Measurements from ENCODE around the gene ERC2.

ERC2 gene

DNA sequence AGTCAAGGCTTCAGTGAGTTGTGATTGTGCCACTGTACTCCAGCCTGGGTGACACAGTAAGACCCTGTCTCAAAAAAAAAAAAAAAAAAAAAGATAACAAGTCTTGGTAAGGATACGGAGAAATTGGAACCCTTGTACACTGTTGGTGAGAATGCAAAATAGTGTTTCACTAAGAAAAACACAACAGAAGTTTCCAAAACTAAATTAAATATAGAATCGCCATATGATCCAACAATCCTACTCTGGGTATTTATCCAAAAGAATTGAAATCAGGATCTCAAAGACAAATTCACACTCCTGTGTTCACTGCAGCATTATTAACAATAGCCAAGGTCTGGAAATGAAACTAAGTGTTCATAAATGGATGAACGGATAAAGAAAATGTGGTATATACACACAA lies 149.4 kb downstream of the ERC2 start:
- Mint-ChIP-seq H3K9me3 (no peaks in the 10 kb centered on the region), H3K27ac (no peak overlapping the region), H3K27me3 (no peaks in the 10 kb centered on the region), H3K4me3 (no peak overlapping the region), H3K4me1 (no peaks in the 10 kb centered on the region), H3K36me3 (no peaks in the 10 kb centered on the region)

DNA sequence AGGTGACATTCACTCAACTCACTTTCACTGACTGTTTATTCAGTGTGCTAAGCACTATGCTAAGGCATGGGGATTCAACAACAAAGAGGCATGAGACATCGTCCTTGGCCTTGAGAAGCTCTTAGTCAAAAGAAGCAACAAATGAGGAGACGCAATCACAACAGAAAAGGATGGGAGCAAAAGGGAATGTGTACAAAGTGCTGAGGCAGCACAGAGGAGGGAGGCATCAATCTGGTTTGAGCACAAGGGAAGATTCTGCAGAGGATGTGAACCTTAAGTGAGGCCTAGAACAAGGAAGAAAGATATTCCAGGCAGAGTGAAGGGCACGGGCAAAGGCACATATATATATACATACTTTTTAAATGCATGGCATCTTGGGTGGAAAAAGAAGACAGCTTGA lies 151.3 kb downstream of the ERC2 start:
- Mint-ChIP-seq H3K27ac (no peak overlapping the region), H3K9me3 (no peaks in the 10 kb centered on the region), H3K36me3 (no peaks in the 10 kb centered on the region), H3K4me1 (no peaks in the 10 kb centered on the region), H3K27me3 (peaks cover 2% of the 10 kb centered on the region), H3K4me3 (no peak overlapping the region)

DNA sequence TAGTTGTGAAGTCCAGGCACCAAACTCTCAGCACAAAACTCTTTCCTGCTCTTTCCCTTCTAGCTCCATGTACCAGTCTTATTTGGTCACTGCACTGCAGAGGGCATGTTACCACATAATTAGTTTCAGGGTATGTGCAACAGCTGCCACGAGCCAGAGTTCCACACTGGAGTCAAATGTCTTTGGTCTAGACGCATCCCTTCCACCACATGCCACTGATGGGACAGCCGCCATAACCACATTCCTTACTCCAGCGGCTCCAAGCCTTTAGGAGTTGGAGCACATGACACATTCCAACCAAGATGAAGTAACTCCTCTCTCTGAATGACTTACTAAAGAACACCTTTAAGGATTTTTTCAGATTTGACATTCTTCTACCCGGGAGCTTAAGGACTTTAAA lies 153.4 kb downstream of the ERC2 start:
- Mint-ChIP-seq H3K4me1 (no peaks in the 10 kb centered on the region), H3K27ac (no peak overlapping the region), H3K36me3 (no peaks in the 10 kb centered on the region), H3K9me3 (no peaks in the 10 kb centered on the region), H3K27me3 (peaks cover 2% of the 10 kb centered on the region), H3K4me3 (no peak overlapping the region)

DNA sequence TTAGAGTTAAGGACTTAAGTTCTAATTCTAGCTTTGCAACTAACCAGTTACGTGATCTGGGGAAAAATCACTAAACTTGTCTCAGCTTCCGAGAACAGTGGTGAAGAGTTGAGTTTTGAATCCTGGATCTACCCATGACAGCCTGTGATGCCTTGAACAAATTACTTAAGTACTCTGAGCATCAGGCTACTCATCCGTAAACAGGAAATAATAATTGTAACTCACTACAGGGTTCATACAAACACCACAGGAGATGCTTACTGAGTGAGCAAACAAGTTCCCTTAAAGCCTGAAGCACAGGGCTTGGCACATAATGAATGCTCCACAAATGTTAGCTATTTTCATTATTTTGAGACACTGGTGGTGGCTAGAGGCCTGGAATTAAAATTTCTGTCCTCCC lies 158.8 kb downstream of the ERC2 start:
- Mint-ChIP-seq H3K36me3 (no peaks in the 10 kb centered on the region), H3K27ac (no peak overlapping the region), H3K4me3 (no peak overlapping the region), H3K9me3 (no peaks in the 10 kb centered on the region), H3K4me1 (no peaks in the 10 kb centered on the region), H3K27me3 (peaks cover 3% of the 10 kb centered on the region)

DNA sequence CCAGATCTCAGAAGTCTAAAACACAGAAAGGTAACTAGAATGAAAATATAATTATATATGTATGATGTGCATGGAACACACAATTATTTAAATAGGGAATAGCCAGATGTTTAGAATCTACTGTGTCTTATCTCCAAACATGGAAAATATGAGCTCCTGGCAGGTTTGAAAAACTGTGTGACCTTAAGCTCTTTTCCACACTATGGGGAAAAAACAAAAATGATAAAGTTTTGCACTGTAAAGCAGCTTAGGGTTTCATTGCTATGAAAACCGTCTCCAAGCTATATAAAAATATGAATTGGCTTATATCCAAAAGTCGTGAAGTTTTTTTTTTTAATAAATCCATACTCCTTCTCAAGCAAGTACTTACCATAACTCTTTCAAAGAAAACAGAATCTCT lies 159.8 kb downstream of the ERC2 start:
- H3K36me3 Mint-ChIP-seq = no peaks in the 10 kb centered on the region
- no peak overlapping the region for H3K4me3 Mint-ChIP-seq
- no peaks in the 10 kb centered on the region for H3K4me1 Mint-ChIP-seq
- H3K27me3 Mint-ChIP-seq = peaks cover 3% of the 10 kb centered on the region
- no peaks in the 10 kb centered on the region for H3K9me3 Mint-ChIP-seq
- no peak overlapping the region for H3K27ac Mint-ChIP-seq

DNA sequence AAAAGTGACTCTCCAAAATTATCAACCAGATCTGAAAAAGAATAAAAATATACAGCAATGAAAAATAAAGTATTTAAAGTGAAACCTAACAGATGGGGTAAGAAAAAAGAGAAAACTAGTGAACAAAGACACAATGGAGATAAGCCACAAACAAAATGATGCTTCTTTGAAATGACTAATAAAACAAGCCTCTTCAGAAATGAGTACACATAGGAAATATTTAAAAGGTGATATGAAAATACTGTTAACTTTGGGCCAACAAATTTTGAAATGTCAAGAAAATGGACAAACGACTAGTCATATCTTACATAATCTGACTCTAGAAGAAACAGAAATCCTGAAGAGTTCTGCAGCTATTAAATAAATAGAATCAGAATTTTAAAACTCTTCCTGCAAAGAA lies 164.2 kb downstream of the ERC2 start:
- Mint-ChIP-seq H3K27ac (no peak overlapping the region), H3K9me3 (no peaks in the 10 kb centered on the region), H3K4me3 (no peak overlapping the region), H3K36me3 (no peaks in the 10 kb centered on the region), H3K4me1 (no peaks in the 10 kb centered on the region), H3K27me3 (peaks cover 14% of the 10 kb centered on the region)

DNA sequence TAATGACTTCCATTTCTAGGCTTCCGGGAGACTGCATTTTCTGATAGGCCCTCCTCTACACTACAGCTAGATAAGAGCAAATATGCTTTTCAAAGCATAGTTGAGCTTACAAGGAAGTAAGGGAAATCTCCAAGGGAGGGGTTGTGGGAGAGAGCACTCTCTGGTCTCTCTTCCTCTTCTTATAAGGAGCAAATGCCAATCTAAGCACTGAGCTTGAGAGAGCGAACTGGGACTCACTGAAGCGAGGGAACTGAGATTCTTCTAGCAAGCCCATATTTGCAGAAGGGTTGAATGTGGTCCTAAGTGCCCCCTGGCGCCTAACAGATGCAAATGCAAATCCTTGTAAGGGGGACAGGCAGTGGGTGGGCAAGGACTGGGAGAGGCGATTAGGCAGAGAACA lies 164.8 kb downstream of the ERC2 start:
- H3K36me3 Mint-ChIP-seq = no peaks in the 10 kb centered on the region
- no peak overlapping the region for H3K27ac Mint-ChIP-seq
- H3K9me3 Mint-ChIP-seq = no peaks in the 10 kb centered on the region
- peaks cover 15% of the 10 kb centered on the region for H3K27me3 Mint-ChIP-seq
- no peaks in the 10 kb centered on the region for H3K4me1 Mint-ChIP-seq
- H3K4me3 Mint-ChIP-seq = no peak overlapping the region

DNA sequence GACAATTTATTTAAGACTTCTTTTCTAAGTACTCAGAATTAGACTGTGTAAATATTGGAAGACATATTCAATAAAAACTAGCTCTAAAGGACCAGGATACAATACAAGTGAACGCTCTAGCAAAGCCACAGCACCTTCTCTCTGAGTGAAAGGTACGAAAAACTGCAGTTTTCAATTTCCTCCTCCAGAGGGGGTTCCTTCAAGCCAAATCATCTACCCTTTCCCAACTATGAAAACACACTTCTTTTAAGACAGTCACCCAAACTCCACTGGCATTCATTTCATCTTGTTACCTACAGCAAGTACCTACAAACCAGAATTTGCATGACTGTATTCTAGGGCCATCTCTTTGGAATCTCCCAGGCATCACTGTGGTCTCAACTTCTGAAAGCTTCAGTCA lies 165.8 kb downstream of the ERC2 start:
- Mint-ChIP-seq H3K36me3 (no peaks in the 10 kb centered on the region), H3K4me1 (no peaks in the 10 kb centered on the region), H3K27ac (no peak overlapping the region), H3K4me3 (no peak overlapping the region), H3K27me3 (peaks cover 15% of the 10 kb centered on the region), H3K9me3 (no peaks in the 10 kb centered on the region)

DNA sequence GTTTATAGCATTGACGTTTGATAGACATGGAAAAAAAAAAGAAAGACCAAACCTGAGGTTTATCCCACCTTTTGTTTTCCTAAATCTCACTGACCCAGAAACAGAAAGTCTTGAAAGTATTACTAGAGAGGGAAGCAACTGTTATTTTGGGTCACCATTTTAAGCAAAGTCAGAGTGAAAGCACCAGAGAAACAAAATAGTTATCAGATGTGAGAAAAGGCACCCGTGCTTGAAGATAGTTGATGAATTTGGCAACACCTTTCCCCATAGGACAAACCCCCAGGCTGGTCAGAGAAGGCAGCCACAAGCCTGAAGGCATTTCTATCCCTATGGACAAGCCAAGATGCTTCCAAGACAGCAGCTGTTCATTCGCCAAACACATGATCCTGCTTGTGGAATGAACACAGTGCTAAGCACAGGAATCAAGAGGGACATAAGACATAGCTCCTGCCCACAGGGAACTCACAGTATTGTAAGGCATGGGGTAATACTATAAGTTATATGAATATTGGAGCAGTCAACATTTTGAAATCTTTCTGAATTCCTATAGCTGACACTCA lies 170.9 kb downstream of the ERC2 start:
- Mint-ChIP-seq H3K27ac (no peak overlapping the region), H3K4me3 (no peak overlapping the region), H3K27me3 (peaks cover 20% of the 10 kb centered on the region), H3K9me3 (no peaks in the 10 kb centered on the region), H3K36me3 (no peaks in the 10 kb centered on the region), H3K4me1 (no peaks in the 10 kb centered on the region)

DNA sequence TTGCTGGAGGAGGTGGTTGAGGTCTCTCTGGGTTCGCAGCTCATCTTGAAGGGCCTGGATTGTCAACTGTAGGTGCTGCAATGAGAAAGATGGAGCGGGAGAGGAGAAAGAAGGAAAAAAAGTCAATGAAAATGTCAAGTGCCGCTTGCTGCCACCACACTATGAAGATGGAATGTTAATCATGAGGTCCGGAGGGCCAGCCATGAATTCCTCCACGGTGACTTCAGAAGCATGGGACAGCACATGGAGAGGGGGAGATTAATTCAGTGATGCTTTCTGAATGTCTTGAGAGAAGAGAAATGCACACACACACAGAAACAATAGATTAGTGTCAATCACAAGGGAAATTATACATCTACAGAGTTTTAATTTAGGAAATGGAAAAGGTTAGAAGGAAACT lies 171.9 kb downstream of the ERC2 start:
- Mint-ChIP-seq H3K4me3 (no peak overlapping the region), H3K36me3 (no peaks in the 10 kb centered on the region), H3K9me3 (no peaks in the 10 kb centered on the region), H3K27me3 (peaks cover 15% of the 10 kb centered on the region), H3K4me1 (no peaks in the 10 kb centered on the region), H3K27ac (no peak overlapping the region)

DNA sequence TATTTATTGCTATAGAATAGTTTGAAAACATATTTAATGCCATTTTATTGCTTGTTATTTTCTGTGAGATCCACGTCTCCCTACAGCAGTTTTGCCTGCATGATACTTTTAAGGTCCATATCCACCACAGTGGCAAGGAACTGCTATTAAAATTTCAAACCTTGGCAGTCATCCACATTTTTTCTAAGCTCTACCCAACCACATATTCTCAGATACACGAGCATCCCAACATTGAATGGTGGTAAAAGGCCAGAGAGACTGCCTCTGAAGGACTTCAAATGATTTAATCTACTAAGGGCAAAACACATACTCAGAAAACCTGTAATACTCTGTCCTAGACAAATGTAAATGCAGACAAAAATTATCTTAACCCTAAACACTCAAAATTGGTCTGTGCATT lies 173.1 kb downstream of the ERC2 start:
- H3K27me3 Mint-ChIP-seq = peaks cover 9% of the 10 kb centered on the region
- no peak overlapping the region for H3K27ac Mint-ChIP-seq
- H3K36me3 Mint-ChIP-seq = no peaks in the 10 kb centered on the region
- H3K4me3 Mint-ChIP-seq = no peak overlapping the region
- H3K4me1 Mint-ChIP-seq = no peaks in the 10 kb centered on the region
- H3K9me3 Mint-ChIP-seq = no peaks in the 10 kb centered on the region

DNA sequence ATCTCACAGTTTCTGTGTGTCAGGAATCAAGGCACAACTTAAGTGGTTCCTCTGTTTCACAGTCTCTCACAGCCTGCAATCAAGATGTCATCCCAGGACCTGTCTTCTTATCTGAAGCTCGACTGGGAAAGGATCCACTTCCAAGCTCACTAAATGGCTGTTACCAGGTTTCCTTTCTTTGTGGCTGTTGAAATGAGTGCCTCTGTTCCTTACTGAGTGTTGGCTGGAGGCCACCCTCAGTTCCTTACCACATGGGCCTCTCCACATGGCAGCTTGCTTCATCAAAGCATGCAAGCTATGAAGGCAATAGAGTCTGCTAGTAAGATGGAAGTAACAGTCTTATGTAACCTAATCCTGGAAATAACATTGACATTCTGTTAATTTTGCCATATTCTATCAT lies 174.0 kb downstream of the ERC2 start:
- Mint-ChIP-seq H3K4me1 (no peaks in the 10 kb centered on the region), H3K27ac (no peak overlapping the region), H3K36me3 (no peaks in the 10 kb centered on the region), H3K27me3 (peaks cover 8% of the 10 kb centered on the region), H3K9me3 (no peaks in the 10 kb centered on the region), H3K4me3 (no peak overlapping the region)

DNA sequence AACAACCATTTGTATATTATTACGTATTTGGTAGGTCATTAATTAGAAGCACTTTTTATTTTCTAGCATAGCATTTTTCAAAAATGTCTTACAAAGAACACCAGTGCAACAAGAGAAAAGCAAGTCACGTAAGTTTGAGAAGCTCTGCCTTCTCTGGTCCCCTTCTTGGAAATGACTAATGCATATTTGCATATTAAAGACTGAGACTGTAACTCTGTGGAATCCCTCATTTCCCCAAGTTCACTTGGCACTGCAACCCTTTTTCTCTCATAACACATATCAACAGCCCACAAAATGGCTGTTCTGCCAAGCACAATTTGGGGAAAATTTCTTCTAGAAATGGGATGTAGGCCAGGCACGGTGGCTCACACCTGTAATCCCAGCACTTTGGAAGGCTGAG lies 176.3 kb downstream of the ERC2 start:
- Mint-ChIP-seq H3K4me3 (no peak overlapping the region), H3K36me3 (no peaks in the 10 kb centered on the region), H3K27ac (no peak overlapping the region), H3K4me1 (no peaks in the 10 kb centered on the region), H3K9me3 (no peaks in the 10 kb centered on the region), H3K27me3 (peaks cover 7% of the 10 kb centered on the region)

DNA sequence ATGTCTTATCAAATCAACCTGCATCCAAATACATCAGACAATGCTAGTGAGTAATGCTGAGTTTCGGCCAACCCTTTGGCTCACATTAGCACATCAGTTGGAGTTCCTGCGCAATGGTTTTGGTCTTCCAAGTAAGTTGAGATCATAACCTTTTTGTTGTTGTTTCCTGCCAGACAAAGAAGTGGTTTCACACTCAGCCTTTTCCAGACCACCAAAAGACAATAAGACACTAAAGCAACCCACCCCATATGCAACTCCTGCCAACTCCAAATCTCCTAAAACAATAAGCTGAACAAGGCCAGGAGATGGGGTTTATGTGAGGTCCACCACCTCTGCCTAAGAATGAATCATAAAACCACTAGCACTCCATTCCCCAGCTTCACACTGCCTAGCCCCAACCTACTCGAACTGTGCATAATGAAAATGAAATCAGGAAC lies 177.0 kb downstream of the ERC2 start:
- H3K4me3 Mint-ChIP-seq = no peak overlapping the region
- H3K9me3 Mint-ChIP-seq = no peaks in the 10 kb centered on the region
- H3K4me1 Mint-ChIP-seq = no peaks in the 10 kb centered on the region
- no peak overlapping the region for H3K27ac Mint-ChIP-seq
- peaks cover 7% of the 10 kb centered on the region for H3K27me3 Mint-ChIP-seq
- H3K36me3 Mint-ChIP-seq = no peaks in the 10 kb centered on the region

DNA sequence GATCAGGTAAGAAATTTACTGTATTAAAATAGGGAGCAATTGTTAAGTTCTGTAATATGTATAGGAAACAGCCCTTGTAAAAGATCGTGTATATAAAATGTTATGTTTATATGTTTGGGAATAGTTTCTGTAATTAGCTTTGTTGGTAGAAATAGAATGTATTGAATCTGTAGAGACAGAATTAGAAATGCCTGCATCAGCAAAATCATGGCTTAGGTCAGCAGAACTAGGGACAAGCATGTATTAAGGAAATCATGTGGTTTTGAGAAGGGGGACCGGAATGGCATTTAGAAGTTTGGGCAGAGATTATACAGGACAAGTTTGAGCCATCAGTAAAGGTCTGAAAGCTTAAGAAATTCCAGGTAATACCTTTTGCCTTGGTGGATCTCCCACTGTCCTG lies 177.9 kb downstream of the ERC2 start:
- no peak overlapping the region for H3K27ac Mint-ChIP-seq
- no peak overlapping the region for H3K4me3 Mint-ChIP-seq
- no peaks in the 10 kb centered on the region for H3K36me3 Mint-ChIP-seq
- no peaks in the 10 kb centered on the region for H3K4me1 Mint-ChIP-seq
- H3K9me3 Mint-ChIP-seq = no peaks in the 10 kb centered on the region
- peaks cover 4% of the 10 kb centered on the region for H3K27me3 Mint-ChIP-seq

DNA sequence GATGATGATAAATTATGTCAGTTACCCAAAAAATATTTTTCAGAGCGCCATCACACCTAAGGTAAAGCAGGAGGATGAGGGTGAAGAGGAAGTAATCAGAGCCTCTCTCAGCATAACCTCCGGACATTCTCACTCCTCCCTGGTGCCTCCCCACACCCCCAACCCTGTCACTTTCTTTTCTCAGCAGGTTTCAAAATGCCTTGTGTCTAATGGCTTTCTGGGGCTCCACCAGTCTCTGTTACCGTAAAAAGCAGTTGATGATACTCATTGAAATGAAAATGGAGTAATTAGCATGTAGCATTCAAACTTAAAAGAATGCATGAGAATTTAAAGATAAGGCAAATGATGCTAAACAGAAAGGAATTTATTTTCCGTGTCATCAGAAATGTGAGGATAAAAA lies 180.0 kb downstream of the ERC2 start:
- H3K4me3 Mint-ChIP-seq = no peak overlapping the region

DNA sequence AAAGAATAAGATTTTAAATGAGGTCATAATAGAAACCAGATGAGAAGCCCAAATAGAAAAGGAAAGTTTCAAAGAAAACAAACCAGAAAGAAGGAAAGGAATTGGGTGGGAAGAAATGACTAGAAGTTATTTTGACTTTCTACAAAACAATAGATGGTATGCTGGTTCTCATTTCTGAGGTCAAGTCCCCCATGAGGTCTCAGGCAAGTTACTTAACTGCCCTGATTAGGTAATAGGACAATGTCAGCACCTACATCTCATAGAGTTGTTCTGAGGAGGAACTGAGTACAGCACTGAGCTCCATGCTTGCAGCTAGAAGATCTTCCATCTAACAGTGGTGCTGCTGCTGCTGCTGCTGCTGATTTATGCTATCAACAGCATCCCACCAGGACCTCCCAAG lies 185.9 kb downstream of the ERC2 start:
- H3K4me1 Mint-ChIP-seq = no peaks in the 10 kb centered on the region
- peaks cover 4% of the 10 kb centered on the region for H3K27me3 Mint-ChIP-seq
- no peak overlapping the region for H3K27ac Mint-ChIP-seq
- no peak overlapping the region for H3K4me3 Mint-ChIP-seq
- no peaks in the 10 kb centered on the region for H3K36me3 Mint-ChIP-seq
- H3K9me3 Mint-ChIP-seq = no peaks in the 10 kb centered on the region

More for the DNA sequence above, 180.0 kb downstream of the ERC2 start:
- no peaks in the 10 kb centered on the region for H3K9me3 Mint-ChIP-seq
- no peaks in the 10 kb centered on the region for H3K4me1 Mint-ChIP-seq
- H3K27ac Mint-ChIP-seq = no peak overlapping the region
- H3K36me3 Mint-ChIP-seq = no peaks in the 10 kb centered on the region
- peaks cover 6% of the 10 kb centered on the region for H3K27me3 Mint-ChIP-seq

All from activated naive CD4-positive, alpha-beta T cell treated with anti-CD3 and anti-CD28 coated beads, Interleukin-2, amount 50 U/mL, for 24 hours (primary cell).